ENCODE results near the gene GPALPP1.

DNA sequence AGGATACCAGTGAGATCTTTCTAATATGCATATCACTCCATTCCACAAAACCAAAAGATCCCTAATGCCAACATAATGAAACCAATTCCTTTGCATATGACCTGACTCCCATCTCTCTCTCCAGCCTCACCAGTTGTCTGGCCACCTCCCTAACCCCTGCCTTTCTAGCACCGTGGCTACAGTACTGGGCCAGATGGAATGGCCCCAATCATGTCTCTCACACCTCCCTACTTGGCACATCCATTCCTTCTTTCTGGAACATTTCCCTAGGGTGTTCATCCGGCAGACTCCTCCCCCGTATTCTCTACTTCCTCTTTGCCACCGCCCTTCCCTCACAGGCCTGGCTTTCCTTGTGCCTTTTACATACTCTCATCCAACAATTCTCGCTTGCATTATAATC, 62.0 kb downstream of the GPALPP1 start:
- TF ChIP-seq, protein P1, sequence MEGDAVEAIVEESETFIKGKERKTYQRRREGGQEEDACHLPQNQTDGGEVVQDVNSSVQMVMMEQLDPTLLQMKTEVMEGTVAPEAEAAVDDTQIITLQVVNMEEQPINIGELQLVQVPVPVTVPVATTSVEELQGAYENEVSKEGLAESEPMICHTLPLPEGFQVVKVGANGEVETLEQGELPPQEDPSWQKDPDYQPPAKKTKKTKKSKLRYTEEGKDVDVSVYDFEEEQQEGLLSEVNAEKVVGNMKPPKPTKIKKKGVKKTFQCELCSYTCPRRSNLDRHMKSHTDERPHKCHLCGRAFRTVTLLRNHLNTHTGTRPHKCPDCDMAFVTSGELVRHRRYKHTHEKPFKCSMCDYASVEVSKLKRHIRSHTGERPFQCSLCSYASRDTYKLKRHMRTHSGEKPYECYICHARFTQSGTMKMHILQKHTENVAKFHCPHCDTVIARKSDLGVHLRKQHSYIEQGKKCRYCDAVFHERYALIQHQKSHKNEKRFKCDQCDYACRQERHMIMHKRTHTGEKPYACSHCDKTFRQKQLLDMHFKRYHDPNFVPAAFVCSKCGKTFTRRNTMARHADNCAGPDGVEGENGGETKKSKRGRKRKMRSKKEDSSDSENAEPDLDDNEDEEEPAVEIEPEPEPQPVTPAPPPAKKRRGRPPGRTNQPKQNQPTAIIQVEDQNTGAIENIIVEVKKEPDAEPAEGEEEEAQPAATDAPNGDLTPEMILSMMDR (IDR thresholded peaks at IDR 0.05; ENCODE audit: low read depth, low read length): no peak
- TF ChIP-seq POLR2A (IDR thresholded peaks at IDR 0.05; ENCODE audit: extremely low read depth, insufficient read length): no peak

All from NB4 (cell line).